GM12872 (cell line): ENCODE data around the gene CDC45.

Experiments used
- TF ChIP-seq, protein P1 (sequence below): IDR thresholded peaks from 3 replicates; pipeline ENCODE4 v1.5.1; 2011; ENCODE audit warnings: low read depth, mild to moderate bottlenecking, low read length, moderate library complexity; ENCODE audit not compliant: insufficient read depth

Gene CDC45

DNA sequence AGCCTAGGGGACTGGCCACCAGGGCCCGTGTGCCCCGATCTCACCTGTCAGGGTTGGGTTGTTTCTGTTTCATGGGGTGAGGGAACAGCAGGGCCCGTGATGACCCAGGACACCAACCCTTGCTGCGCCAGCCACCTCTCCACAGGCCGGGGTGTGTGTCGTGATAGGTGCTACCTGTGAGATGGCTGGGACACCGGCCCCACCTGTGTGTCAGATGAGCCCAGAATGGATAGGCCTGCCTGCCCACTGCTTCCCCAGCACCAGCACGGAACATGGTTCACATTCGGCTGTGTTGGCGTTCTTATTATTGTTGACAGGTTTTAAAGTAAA is 37.4 kb downstream of the CDC45 start:
- TF ChIP-seq, protein P1, sequence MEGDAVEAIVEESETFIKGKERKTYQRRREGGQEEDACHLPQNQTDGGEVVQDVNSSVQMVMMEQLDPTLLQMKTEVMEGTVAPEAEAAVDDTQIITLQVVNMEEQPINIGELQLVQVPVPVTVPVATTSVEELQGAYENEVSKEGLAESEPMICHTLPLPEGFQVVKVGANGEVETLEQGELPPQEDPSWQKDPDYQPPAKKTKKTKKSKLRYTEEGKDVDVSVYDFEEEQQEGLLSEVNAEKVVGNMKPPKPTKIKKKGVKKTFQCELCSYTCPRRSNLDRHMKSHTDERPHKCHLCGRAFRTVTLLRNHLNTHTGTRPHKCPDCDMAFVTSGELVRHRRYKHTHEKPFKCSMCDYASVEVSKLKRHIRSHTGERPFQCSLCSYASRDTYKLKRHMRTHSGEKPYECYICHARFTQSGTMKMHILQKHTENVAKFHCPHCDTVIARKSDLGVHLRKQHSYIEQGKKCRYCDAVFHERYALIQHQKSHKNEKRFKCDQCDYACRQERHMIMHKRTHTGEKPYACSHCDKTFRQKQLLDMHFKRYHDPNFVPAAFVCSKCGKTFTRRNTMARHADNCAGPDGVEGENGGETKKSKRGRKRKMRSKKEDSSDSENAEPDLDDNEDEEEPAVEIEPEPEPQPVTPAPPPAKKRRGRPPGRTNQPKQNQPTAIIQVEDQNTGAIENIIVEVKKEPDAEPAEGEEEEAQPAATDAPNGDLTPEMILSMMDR, result no peak

DNA sequence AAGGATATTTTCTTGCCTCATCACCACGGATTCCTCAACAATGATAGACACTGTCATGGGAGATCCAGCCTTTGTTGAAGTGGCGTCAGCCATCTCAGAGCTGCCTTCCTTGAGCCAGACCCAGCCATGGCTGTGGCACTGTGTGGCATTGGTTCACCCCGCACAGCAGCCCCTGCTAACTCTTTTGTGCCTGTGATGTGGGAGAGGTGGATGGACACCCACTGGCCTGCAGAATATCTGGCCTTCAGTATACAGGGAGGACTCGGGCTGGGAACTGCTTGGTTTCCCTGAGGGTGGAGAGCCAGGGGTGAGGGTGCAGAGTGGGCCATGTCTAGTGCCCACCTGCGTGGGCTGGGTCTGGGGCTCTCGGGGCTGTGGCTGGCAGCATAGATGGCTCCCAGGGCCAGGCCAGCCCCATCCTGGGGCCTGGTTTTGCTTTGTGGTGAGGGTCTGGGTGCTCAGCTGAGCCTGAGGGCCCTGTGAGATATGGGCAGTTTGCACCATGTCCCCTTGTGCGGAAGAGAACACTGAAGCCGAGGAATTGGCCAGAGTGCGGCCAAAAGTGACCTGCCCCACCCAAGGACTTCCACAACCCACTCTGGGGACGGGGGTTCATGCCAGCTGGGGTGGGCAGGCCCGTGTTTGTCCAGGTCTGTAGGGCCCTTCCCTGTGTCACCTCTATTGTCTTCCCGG is 38.3 kb downstream of the CDC45 start:
- TF ChIP-seq, protein P1, result no peak

DNA sequence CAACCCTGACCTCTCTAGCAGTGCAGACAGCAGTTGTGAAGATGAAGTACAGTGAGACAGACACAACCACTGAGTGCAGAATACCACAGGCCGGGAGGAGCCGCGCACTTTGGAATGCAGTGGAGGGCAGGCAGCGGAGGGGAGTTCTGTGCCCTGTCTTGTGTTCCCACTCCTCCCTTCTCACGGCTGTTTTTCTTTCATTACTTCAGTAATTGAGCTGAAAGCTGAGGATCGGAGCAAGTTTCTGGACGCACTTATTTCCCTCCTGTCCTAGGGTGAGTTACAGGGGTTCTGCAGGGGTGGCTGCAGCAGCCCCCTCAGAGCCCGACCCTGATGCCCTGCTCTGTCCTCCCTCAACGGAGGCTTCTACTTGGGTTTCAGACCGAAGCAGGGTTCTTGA is 38.9 kb downstream of the CDC45 start:
- TF ChIP-seq, protein P1, result no peak

DNA sequence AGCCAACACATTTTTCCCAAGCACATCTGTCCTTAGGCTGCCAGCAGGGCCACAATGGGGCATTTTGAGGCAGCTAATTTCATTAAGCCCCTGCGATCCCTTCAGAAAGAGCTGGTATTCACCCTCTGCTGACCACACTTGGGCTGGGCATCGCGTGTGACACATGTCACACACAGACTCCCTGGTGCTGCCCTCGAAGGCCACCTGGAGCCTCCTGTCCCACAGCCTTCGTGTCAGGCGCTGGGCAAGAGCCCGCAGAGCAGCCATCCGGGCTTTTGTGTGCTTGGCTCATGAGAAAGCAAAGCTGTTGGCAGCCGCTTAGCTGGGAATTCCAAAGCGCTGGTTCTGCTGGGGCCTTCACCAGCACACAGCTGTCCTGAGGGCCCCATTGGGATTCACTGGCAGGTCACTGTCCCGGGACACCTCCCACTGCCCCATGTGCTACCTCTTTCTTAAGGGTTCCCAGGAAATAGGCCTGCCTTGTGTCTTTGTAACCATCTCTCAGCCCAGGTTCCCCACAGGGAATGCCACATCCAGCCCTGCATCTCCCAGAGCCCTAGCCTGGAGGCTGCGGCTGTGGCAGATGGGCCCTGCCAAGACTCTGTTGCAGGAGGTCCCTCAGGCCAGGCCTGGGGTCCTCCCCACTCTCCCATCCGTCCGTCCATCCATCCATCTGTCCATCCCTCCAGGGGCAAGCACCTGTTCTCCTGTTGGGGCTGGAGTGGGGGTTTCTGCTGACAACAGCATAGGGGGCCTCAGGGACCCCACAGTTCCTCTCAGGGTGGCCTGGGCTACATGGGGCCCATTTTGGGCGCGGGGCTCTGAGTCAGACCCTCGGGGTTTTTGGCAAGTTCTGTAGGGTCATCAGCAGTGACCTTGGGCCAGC is 39.6 kb downstream of the CDC45 start:
- TF ChIP-seq, protein P1, result no peak

DNA sequence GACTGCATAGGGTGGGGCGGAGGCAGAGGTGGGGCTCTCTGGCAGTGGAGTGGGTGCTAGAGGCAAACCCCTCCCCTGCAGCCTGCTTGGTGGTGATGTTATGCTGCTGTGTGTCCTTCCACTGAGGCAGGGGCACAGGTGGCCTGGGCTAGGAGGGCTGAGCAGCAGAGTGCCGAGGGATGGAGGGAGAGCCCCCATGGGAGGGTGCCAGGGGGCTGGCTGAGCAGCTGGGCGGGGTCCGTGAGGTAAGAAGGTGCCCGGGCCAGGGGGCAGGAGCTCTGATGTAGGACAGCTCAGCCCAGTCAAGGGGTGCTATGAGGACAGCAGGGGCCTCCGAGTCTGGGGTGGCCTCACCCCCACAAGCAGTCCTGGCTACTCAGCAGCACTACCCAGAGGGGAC is 40.3 kb downstream of the CDC45 start:
- TF ChIP-seq, protein P1, result no peak

DNA sequence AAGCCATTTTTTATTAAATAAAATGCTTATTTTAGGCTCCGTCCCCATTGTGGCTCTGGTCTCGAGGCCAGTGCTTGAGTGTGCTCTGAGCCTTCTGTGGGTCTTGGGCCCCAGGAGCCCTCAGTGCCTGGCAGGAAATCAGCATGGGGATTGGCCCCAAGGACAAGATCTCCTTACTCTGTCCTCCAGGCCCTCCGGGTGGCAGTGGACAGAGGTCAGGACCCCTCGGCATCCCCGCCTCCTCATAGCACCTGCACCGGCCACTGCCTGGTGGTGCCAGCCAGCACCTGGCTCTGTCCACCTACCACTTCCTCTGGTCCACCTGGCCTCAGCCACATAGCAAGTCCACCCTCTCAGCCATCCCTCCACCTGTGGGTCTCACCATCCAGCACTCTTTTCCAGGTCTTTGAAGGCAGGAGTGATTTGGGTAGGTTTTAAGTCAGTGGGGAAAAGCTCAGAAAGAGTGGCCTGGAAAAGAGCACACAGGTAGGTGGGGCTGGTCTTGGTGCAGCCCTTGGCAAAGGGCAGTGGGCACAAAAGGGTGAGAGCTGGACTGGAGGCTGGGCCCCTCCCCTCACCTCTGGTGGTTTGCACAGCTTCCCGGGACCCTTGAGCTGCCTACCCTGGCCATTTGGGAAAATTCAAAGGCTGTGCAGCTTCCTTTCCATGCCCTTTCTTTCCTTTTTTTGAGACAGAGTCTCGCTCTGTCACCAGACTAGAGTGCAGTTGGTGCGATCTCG is 41.0 kb downstream of the CDC45 start:
- TF ChIP-seq, protein P1, result no peak
